Measurements from ENCODE around the gene MRPL38.
A peak's percentile ranks its signal among the peaks of the same experiment; 100 is the strongest.

MRPL38 gene

GRCh38 chr17:75917917-75918445, 13.3 kb upstream of the MRPL38 start:
- no peak for DNase-seq

GRCh38 chr17:75917141-75917916, 12.6 kb upstream of the MRPL38 start:
- peak in 1 of 2 experiments; percentile 25 for DNase-seq

GRCh38 chr17:75915268-75915667, 10.6 kb upstream of the MRPL38 start:
- peak; percentile 31 to 50 for DNase-seq

- peak; percentile 69 to 82 for DNase-seq
These were observed 10.1 kb upstream of the MRPL38 start for GRCh38 chr17:75914643-75915267.

GRCh38 chr17:75913537-75914210, 9.0 kb upstream of the MRPL38 start:
- peak; percentile 54 to 79 for DNase-seq

- peak; percentile 28 to 52 for DNase-seq
These were observed 6.0 kb upstream of the MRPL38 start for GRCh38 chr17:75910699-75911098.

GRCh38 chr17:75909812-75910274, 5.2 kb upstream of the MRPL38 start:
- DNase-seq, result peak; percentile 90 to 92

GRCh38 chr17:75909051-75909811, 4.5 kb upstream of the MRPL38 start:
- DNase-seq, result peak; percentile 85 to 92

- no peak for DNase-seq
These were observed 3.5 kb upstream of the MRPL38 start for GRCh38 chr17:75908201-75908600.

- DNase-seq, result no peak
These were observed 1.6 kb upstream of the MRPL38 start for GRCh38 chr17:75906143-75906884.

- DNase-seq, result no peak
These were observed 2.3 kb downstream of the MRPL38 start for GRCh38 chr17:75902406-75902805.

- no peak for DNase-seq
These were observed 3.0 kb downstream of the MRPL38 start for GRCh38 chr17:75901727-75902126.

- no peak for DNase-seq
These were observed 3.8 kb downstream of the MRPL38 start for GRCh38 chr17:75900691-75901533.

- DNase-seq, result no peak
These were observed 4.8 kb downstream of the MRPL38 start for GRCh38 chr17:75899767-75900468.

- no peak for DNase-seq
These were observed 5.3 kb downstream of the MRPL38 start for GRCh38 chr17:75899353-75899752.

GRCh38 chr17:75898791-75899190, 5.9 kb downstream of the MRPL38 start:
- DNase-seq, result no peak

GRCh38 chr17:75898065-75898464, 6.6 kb downstream of the MRPL38 start:
- DNase-seq, result no peak

GRCh38 chr17:75897160-75898019, 7.3 kb downstream of the MRPL38 start:
- no peak for DNase-seq

Data from SHP77 (cell line).